Measurements from ENCODE around the gene VSNL1. TPM values are rescaled to one million over a fixed set of nuclear protein-coding genes. Genes with fewer than 3 reads are reported as not detected.

Gene VSNL1
- total RNA-seq, 2 donors from 2014 or later, result not detected

DNA sequence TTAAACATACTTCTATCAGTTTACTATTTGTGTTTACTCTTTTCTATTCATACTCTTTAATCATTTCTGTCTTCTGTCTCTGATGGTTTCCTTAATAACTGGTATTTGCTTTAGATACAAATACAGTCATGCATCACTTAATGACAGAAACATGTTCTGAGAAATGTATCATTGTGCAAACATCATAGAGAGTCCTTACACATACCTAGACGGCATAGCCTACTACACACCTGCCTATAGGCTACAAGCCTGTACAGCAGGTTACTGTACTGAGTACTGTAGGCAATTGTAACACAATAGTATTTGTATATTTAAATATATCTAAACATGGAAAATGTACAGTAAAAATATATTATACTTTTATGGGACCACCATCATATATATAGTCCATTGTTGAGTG, 36.3 kb downstream of the VSNL1 start:
- DNase-seq (ENCODE audit: low spot score), result no peak
- intact Hi-C loops (cut with DNase I), result no loop called here

GRCh38 chr2:17578466-17578928, 38.0 kb downstream of the VSNL1 start:
- intact Hi-C loops (cut with DNase I), result no loop called here
- DNase-seq (ENCODE audit: low spot score), result no peak

DNA sequence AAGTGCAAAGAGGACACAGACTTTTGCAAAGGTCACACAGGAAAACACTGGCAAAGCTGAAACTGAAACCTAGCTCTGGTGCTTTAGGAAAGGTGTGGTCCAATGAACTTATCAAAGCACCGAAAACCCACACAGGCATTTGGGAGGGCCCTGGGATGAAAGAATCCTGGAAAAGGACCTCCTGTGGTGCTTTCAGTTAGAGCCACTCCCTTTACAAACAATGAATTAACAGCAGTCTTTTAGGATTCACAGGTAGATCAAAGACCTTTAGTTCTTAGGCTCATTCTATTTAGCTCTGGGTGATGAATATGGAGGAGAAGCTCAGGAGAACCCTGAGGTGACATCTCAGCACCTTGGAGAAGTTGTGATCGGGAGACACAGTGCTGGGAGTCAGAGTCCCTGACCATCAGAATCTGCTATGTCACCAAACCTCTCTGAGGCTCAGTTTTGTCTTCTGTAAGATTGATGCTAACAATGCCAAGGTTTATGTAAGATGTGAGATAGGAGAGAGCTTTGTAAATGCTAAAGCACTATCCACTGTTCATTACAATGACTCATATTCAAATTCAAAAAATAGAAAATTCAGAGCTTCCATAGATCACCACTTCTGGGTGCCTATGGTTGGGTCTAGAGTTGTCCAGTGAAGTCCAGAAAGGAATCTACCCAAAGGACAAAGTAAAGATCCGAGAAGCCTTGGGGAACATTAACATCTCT, 39.3 kb downstream of the VSNL1 start:
- intact Hi-C loops (cut with DNase I), result no loop called here
- DNase-seq (ENCODE audit: low spot score), result no peak

DNA sequence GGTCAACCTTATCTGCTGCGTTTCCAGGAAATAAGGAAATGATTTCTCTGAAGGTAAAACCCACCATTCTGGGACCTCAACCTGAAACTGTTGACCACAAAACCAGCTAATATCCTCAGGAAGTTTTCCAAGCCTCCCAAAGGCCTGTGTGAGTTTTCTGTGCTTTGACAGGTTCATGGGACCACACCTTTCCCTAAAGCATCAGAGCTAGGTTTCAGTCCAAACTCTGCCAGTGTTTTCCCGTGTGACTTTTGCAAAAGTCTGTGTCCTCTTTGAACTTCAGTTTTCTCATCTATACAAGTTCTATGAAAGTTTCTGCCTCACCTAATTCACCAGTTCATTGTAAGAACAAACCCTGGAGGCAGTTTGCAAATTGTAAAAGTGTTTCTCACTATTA, 39.8 kb downstream of the VSNL1 start:
- no peak for DNase-seq (ENCODE audit: low spot score)
- intact Hi-C loops (cut with DNase I), result no loop called here

GRCh38 chr2:17581831-17582230, 41.3 kb downstream of the VSNL1 start:
- DNase-seq (ENCODE audit: low spot score), result no peak
- intact Hi-C loops (cut with DNase I), result no loop called here

GRCh38 chr2:17583166-17583565, 42.7 kb downstream of the VSNL1 start:
- no peak for DNase-seq (ENCODE audit: low spot score)
- intact Hi-C loops (cut with DNase I), result no loop called here

DNA sequence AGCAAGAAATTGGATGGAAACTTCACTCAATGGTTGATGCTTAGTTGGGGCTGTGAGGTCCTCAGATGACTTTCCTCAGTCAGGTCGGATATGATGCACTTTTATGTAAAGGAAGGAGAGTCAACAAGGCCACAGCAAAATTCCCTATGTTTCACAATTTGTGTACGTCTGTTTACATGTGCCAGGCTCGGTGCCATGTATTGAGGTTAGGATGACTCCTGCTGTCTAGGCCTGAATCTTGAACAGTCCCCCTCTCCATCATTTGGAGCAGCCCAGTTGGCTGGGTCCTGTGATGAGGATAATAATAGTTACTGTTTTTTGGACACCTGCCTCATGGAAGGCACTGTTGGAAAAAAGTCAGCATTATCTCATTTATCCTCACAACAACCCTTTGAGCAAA, 43.1 kb downstream of the VSNL1 start:
- intact Hi-C loops (cut with DNase I), result no loop called here
- DNase-seq (ENCODE audit: low spot score), result no peak

DNA sequence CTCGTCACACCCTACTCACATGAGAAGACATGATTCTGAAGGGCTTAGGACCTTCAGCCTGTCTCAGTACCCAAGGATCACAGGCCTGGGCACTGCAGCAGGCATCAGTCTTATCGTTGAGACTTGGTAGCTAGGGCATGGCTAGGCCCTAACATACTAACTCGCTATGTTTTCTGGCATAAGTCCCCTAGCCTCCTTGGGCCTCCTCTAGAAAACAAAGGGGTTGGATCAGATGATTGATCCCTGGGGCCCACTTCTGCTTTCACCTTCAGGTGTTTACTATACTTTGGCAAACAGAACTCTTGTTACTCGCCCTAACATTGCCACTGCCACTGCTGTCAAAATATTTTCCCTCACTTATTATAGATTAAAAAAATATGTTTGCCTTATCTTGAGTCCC, 44.2 kb downstream of the VSNL1 start:
- no peak for DNase-seq (ENCODE audit: low spot score)
- intact Hi-C loops (cut with DNase I), result no loop called here

DNA sequence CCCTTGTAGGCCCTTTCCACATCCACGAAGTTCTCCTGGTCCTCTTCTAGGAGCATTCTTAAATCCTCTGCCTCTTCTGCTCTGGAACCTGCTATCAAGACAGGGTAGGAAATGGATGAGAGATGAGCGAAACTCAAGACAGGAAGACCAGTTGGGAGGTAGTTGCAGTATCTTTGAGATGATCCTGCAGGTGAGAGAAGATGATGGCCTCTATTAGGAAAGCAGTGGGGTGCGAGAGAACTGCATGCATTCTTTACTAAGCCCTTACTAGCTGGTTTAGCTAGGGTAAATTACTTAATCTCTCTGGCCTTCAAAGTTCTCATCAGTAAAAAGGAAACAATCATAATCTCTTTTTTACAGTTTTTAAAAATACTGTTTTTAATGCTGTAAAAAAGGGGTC, 47.0 kb downstream of the VSNL1 start:
- intact Hi-C loops (cut with DNase I), result no loop called here
- no peak for DNase-seq (ENCODE audit: low spot score)

GRCh38 chr2:17588031-17588430, 47.5 kb downstream of the VSNL1 start:
- intact Hi-C loops (cut with DNase I), result no loop called here
- no peak for DNase-seq (ENCODE audit: low spot score)

GRCh38 chr2:17589406-17590035, 49.0 kb downstream of the VSNL1 start:
- DNase-seq (ENCODE audit: low spot score), result no peak
- intact Hi-C loops (cut with DNase I), result no loop called here

- intact Hi-C loops (cut with DNase I), result no loop called here
- DNase-seq (ENCODE audit: low spot score), result no peak
Measured at GRCh38 chr2:17590342-17590911, 49.9 kb downstream of the VSNL1 start.

DNA sequence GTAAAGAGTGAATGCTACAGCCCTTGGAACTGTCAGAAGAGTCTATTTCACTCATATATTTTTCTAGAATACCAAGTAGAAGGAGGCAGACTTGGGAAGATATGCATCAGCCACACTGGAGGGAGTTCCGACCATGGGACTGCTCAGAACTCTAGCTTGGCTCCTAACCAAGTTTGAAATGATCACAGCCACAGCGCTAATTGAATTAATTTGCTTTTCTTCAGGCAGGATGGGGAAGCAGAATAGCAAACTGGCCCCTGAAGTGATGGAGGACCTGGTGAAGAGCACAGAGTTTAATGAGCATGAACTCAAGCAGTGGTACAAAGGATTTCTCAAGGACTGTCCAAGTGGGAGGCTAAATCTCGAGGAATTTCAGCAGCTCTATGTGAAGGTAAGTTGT, 51.4 kb downstream of the VSNL1 start:
- DNase-seq (ENCODE audit: low spot score), result no peak
- intact Hi-C loops (cut with DNase I), result no loop called here

- intact Hi-C loops (cut with DNase I), result no loop called here
- no peak for DNase-seq (ENCODE audit: low spot score)
Measured at GRCh38 chr2:17592731-17593409, 52.4 kb downstream of the VSNL1 start.

DNA sequence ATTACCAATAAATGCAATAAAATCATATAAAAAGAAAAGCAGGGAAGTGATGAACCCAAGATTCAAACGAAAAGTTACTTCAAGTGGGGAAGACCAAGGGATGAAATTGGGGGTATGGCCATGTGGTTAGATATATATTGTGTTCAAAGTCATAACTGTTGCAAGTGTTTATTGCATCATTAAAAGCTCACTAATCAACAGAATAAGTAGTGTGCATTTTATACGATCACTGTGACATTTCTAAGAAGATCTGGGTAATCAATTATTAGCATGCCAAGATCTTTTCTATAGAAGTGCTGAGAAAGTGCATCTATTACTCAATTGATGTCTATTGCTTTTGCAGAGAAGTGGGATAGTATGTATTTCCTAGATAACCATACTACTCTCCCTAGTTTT, 52.9 kb downstream of the VSNL1 start:
- DNase-seq (ENCODE audit: low spot score), result no peak
- intact Hi-C loops (cut with DNase I), result no loop called here

DNA sequence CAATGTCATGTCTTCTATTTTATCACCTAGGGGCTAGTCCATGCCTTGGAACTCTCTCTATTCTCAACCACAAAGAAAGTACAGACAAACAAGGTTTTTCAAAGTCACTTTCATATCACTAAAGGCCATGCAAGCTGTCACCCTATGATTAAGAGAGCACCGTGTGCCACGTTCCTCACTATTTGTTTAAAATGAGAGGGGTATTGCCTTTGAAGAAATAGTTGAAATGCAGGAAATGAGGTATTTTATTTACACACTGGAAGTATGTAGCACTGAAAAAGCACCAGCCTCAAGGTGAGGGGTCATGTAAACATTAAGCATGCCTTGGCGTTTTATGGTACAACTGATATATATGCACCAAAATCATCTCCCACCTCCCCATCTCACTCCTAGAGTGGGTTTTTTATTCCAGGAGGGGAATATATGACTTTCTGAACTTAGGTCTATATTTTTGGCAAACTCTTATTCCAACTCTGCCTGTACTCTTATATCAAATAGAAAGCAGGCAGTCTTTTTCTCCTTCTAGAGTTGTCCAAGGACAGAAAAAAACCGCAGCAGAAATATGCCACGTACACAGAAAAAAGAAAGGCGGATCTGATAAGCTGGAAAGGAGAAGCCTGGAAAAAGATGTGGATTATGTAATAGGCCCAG, 53.5 kb downstream of the VSNL1 start:
- intact Hi-C loops (cut with DNase I), result no loop called here
- no peak for DNase-seq (ENCODE audit: low spot score)

- DNase-seq (ENCODE audit: low spot score), result no peak
Measured at GRCh38 chr2:17594533-17595401, 54.3 kb downstream of the VSNL1 start.

DNA sequence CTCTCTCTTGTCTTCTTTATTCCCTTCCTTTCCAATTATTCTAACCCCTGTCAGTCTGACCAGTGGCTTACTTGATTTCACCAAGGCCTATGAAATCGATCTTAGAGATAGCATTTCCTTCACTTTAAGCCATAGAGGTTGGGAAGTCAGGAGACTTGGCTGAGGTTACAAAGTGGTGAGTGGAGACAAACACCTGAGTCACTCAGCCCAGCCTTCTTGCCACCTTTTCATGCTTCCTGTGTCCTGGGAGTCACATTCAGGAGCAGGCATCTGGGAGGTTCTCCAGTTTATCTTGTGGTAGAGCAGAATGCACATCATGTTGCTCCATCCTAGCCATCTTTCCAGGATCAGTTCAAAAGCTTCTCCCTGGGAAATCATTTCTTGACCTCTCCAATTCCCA, 59.1 kb downstream of the VSNL1 start:
- intact Hi-C loops (cut with DNase I), result loop anchor here in 1 of 2 donors (5.0 kb wide), 1 partner anchor 773 kb away; no protein-coding TSS in a partner anchor
- no peak for DNase-seq (ENCODE audit: low spot score)

More at GRCh38 chr2:17594533-17595401, 54.3 kb downstream of the VSNL1 start:
- intact Hi-C loops (cut with DNase I), result loop anchor here in 1 of 2 donors (5.0 kb wide), 1 partner anchor 778 kb away; no protein-coding TSS in a partner anchor
